ENCODE results near the gene DIAPH3. TPM values are rescaled to one million over a fixed set of nuclear protein-coding genes. Genes with fewer than 3 reads are reported as not detected.

Gene DIAPH3
- total and polyA plus RNA-seq, 2 of the 8 experiments (the other 6 are each of a cell fraction or from before 2014, with no cell fraction given) = 8.0 to 30.8 TPM

DNA sequence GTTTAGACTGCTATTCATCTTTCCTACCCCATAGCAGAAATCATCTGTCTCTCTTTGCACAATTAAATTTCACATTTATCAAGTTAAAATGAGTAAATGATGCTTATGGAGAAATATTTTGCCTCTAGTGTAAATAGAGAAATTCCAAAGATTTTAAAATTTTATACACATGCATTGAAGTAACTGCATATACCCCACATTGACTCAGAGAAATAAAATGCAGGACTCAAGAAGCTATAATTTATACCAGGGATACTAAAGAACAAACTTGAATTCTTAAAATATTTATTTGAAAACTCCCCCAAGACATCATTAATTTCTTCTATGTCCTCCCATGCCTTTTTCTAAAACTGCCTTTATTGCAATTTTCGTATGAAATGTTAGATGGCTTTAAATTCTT lies 165.8 kb downstream of the DIAPH3 start (continued):
- TF ChIP-seq POU5F1 (IDR thresholded peaks at IDR 0.05; ENCODE audit: low read depth, low read length) = no peak
- TF ChIP-seq, protein P1, sequence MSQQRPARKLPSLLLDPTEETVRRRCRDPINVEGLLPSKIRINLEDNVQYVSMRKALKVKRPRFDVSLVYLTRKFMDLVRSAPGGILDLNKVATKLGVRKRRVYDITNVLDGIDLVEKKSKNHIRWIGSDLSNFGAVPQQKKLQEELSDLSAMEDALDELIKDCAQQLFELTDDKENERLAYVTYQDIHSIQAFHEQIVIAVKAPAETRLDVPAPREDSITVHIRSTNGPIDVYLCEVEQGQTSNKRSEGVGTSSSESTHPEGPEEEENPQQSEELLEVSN (IDR thresholded peaks at IDR 0.05) = no peak
- TF ChIP-seq HDAC2 (IDR thresholded peaks at IDR 0.05; ENCODE audit: borderline replicate concordance in 1 of 2, low read depth in 2 of 2, low read length in 2 of 2) = no peak
- no peak for TF ChIP-seq GTF2F1 (IDR thresholded peaks at IDR 0.05; ENCODE audit: borderline replicate concordance, low read depth, low read length)
- TF ChIP-seq CBX8 (IDR thresholded peaks at IDR 0.05; ENCODE audit: borderline replicate concordance, low read depth, low read length) = no peak

All from H1 (cell line).